Mucosa of rectum (tissue), 2 donors: Measurements from ENCODE around the gene ZC3H4.
"Not testable (repeated sequence)": the region's sequence is repeated elsewhere in the genome, so short reads cannot be mapped to it uniquely, and the experiment has no call there.

Experiments used
- H3K27ac ChIP-seq, 2 donors: one replicate each; pipeline ENCODE4 v1.7.0; 2013; ENCODE audit warnings: inconsistent platforms in 2 of 2, low read depth in 2 of 2, low read length in 2 of 2
- H3K27me3 ChIP-seq, 2 donors: one replicate each; pipeline ENCODE4 v1.7.0; 2013; ENCODE audit warnings: low read length in 2 of 2; ENCODE audit not compliant: control insufficient read depth in 2 of 2, insufficient read depth in 2 of 2
- H3K36me3 ChIP-seq, 2 donors: one replicate each; pipeline ENCODE4 v1.7.0; 2013; ENCODE audit warnings: low read length in 2 of 2; ENCODE audit not compliant: control insufficient read depth in 2 of 2, insufficient read depth in 2 of 2
- H3K4me1 ChIP-seq, 2 donors: one replicate each; pipeline ENCODE4 v1.7.0; 2013; ENCODE audit warnings: low read length in 2 of 2, mild to moderate bottlenecking in 1 of 2; ENCODE audit not compliant: control insufficient read depth in 2 of 2, insufficient read depth in 2 of 2
- H3K4me3 ChIP-seq, 2 donors: one replicate each; pipeline ENCODE4 v1.7.0; 2013; ENCODE audit warnings: low read length in 2 of 2
- H3K9ac ChIP-seq, 2 donors: one replicate each; pipeline ENCODE4 v1.7.0; 2013; ENCODE audit warnings: low read length in 2 of 2, low read depth in 1 of 2, mild to moderate bottlenecking in 1 of 2
- H3K9me3 ChIP-seq, 2 donors: one replicate each; pipeline ENCODE4 v1.7.0; 2013; ENCODE audit warnings: low read length in 2 of 2; ENCODE audit not compliant: control insufficient read depth in 2 of 2
- donor health status: healthy.
- donor health status: Normal muscosa, but diverticular disease.

Gene ZC3H4

GRCh38 chr19:47152205-47152604 is 38.6 kb upstream of the ZC3H4 start:
- Histone ChIP-seq H3K27ac (peak overlapping the region; percentile 35 to 39), H3K27me3 (no peaks in the 10 kb centered on the region), H3K4me3 (no peak overlapping the region), H3K36me3 (peaks cover 19 to 20% of the 10 kb centered on the region in 2 donors), H3K4me1 (peaks cover 22 to 26% of the 10 kb centered on the region in 2 donors), H3K9me3 (no peaks in the 10 kb centered on the region), H3K9ac (no peak overlapping the region)

GRCh38 chr19:47151627-47152026 is 38.1 kb upstream of the ZC3H4 start:
- Histone ChIP-seq H3K27me3 (no peaks in the 10 kb centered on the region), H3K4me1 (peaks cover 16 to 21% of the 10 kb centered on the region in 2 donors), H3K9ac (no peak overlapping the region), H3K36me3 (peaks cover 20 to 21% of the 10 kb centered on the region in 2 donors), H3K27ac (peak overlapping the region; percentile 35 to 39), H3K9me3 (no peaks in the 10 kb centered on the region), H3K4me3 (no peak overlapping the region)

- peaks cover 25 to 38% of the 10 kb centered on the region in 2 donors for H3K36me3 ChIP-seq
- peaks cover 0 to 5% of the 10 kb centered on the region in 2 donors for H3K4me1 ChIP-seq
- H3K27me3 ChIP-seq: no peaks in the 10 kb centered on the region
- no peak overlapping the region for H3K27ac ChIP-seq
- no peak overlapping the region for H3K4me3 ChIP-seq
- H3K9me3 ChIP-seq: no peaks in the 10 kb centered on the region
- H3K9ac ChIP-seq: no peak overlapping the region
Observed at GRCh38 chr19:47146920-47147319, 33.3 kb upstream of the ZC3H4 start.

GRCh38 chr19:47145639-47146486 is 32.3 kb upstream of the ZC3H4 start:
- no peak overlapping the region for H3K4me3 ChIP-seq
- H3K4me1 ChIP-seq: no peaks in the 10 kb centered on the region
- H3K27me3 ChIP-seq: no peaks in the 10 kb centered on the region
- no peak overlapping the region for H3K9ac ChIP-seq
- H3K27ac ChIP-seq: no peak overlapping the region
- no peaks in the 10 kb centered on the region for H3K9me3 ChIP-seq
- H3K36me3 ChIP-seq: peaks cover 21 to 38% of the 10 kb centered on the region in 2 donors

- Histone ChIP-seq H3K9me3 (no peaks in the 10 kb centered on the region), H3K36me3 (peaks cover 15 to 31% of the 10 kb centered on the region in 2 donors), H3K27me3 (no peaks in the 10 kb centered on the region), H3K4me3 (no peak overlapping the region), H3K4me1 (no peaks in the 10 kb centered on the region), H3K9ac (no peak overlapping the region), H3K27ac (no peak overlapping the region)
Observed at GRCh38 chr19:47144630-47145029, 31.1 kb upstream of the ZC3H4 start.

GRCh38 chr19:47143322-47144073 is 29.9 kb upstream of the ZC3H4 start:
- Histone ChIP-seq H3K27me3 (no peaks in the 10 kb centered on the region), H3K9me3 (no peaks in the 10 kb centered on the region), H3K36me3 (peaks cover 15 to 31% of the 10 kb centered on the region in 2 donors), H3K27ac (no peak overlapping the region), H3K4me3 (no peak overlapping the region), H3K4me1 (no peaks in the 10 kb centered on the region), H3K9ac (no peak overlapping the region)

- Histone ChIP-seq H3K9me3 (no peaks in the 10 kb centered on the region), H3K27ac (no peak overlapping the region), H3K9ac (no peak overlapping the region), H3K36me3 (peaks cover 12 to 28% of the 10 kb centered on the region in 2 donors), H3K4me1 (no peaks in the 10 kb centered on the region), H3K27me3 (no peaks in the 10 kb centered on the region), H3K4me3 (no peak overlapping the region)
Observed at GRCh38 chr19:47142779-47143178, 29.2 kb upstream of the ZC3H4 start.

GRCh38 chr19:47141695-47142094 is 28.1 kb upstream of the ZC3H4 start:
- Histone ChIP-seq H3K27ac (no peak overlapping the region), H3K9me3 (no peaks in the 10 kb centered on the region), H3K36me3 (peaks cover 12 to 28% of the 10 kb centered on the region in 2 donors), H3K27me3 (no peaks in the 10 kb centered on the region), H3K4me1 (no peaks in the 10 kb centered on the region), H3K9ac (no peak overlapping the region), H3K4me3 (no peak overlapping the region)

- H3K27me3 ChIP-seq, H3K4me3 ChIP-seq, H3K9me3 ChIP-seq, H3K4me1 ChIP-seq, H3K9ac ChIP-seq, H3K27ac ChIP-seq: not testable (repeated sequence)
- H3K36me3 ChIP-seq: peaks cover 7 to 24% of the 10 kb centered on the region in 2 donors
Observed at GRCh38 chr19:47141252-47141651, 27.7 kb upstream of the ZC3H4 start.

GRCh38 chr19:47135156-47135555 is 21.6 kb upstream of the ZC3H4 start:
- H3K4me1 ChIP-seq: peaks cover 3 to 7% of the 10 kb centered on the region in 2 donors
- no peak overlapping the region for H3K9ac ChIP-seq
- H3K27me3 ChIP-seq: no peaks in the 10 kb centered on the region
- H3K27ac ChIP-seq: no peak overlapping the region
- no peak overlapping the region for H3K4me3 ChIP-seq
- H3K36me3 ChIP-seq: peaks cover 0 to 3% of the 10 kb centered on the region in 2 donors
- no peaks in the 10 kb centered on the region for H3K9me3 ChIP-seq
